Naive thymus-derived CD8-positive, alpha-beta T cell (primary cell): ENCODE results near the gene OR5AS1. TPM values are rescaled to one million over a fixed set of nuclear protein-coding genes. Genes with fewer than 3 reads are reported as not detected.

Experiments used
- polyA plus RNA-seq, 3 donors: library from polyadenylated mRNA; unstranded; fragments of 300-500 nt; fragmentation: Illumina TruSeq; gene quantifications; one replicate each; pipeline ENCODE4 v1.2.3, GENCODE V29; 2021
- total RNA-seq, 8 experiments: library from RNA in 2 of 8; stranded (reverse) in 2 of 8; gene quantifications; one replicate each; pipeline ENCODE4 v1.2.3 and lab custom pipeline; 2021 to 2026

OR5AS1 gene
- total and polyA plus RNA-seq, 5 experiments from 2014 or later: not detected

Other genes with a start within 250 kb of the OR5AS1 start
- gene OR5D14, start 232.1 kb upstream of the OR5AS1 start, total RNA-seq: not detected
- gene OR5D14, start 232.1 kb upstream of the OR5AS1 start, polyA plus RNA-seq: not detected
- gene OR5L1, start 216.3 kb upstream of the OR5AS1 start, total RNA-seq: not detected
- not detected for gene OR5L1, start 216.3 kb upstream of the OR5AS1 start, polyA plus RNA-seq
- not detected for gene OR5D18, start 208.0 kb upstream of the OR5AS1 start, total RNA-seq
- gene OR5D18, start 208.0 kb upstream of the OR5AS1 start, polyA plus RNA-seq: not detected
- not detected for gene OR5L2, start 200.4 kb upstream of the OR5AS1 start, total RNA-seq
- not detected for gene OR5L2, start 200.4 kb upstream of the OR5AS1 start, polyA plus RNA-seq
- gene OR5D16, start 188.9 kb upstream of the OR5AS1 start, total RNA-seq: not detected
- not detected for gene OR5D16, start 188.9 kb upstream of the OR5AS1 start, polyA plus RNA-seq
- not detected for gene TRIM51, start 144.4 kb upstream of the OR5AS1 start, total RNA-seq
- not detected for gene TRIM51, start 144.4 kb upstream of the OR5AS1 start, polyA plus RNA-seq
- gene OR5W2, start 113.1 kb upstream of the OR5AS1 start, total RNA-seq: not detected
- not detected for gene OR5W2, start 113.1 kb upstream of the OR5AS1 start, polyA plus RNA-seq
- gene OR5I1, start 91.3 kb upstream of the OR5AS1 start, total RNA-seq: not detected
- not detected for gene OR5I1, start 91.3 kb upstream of the OR5AS1 start, polyA plus RNA-seq
- not detected for gene OR10AG1, start 57.7 kb upstream of the OR5AS1 start, total RNA-seq
- not detected for gene OR10AG1, start 57.7 kb upstream of the OR5AS1 start, polyA plus RNA-seq
- gene OR5F1, start 33.0 kb upstream of the OR5AS1 start, total RNA-seq: not detected
- gene OR5F1, start 33.0 kb upstream of the OR5AS1 start, polyA plus RNA-seq: not detected
- not detected for gene OR8I2, start 65.7 kb downstream of the OR5AS1 start, total RNA-seq
- gene OR8I2, start 65.7 kb downstream of the OR5AS1 start, polyA plus RNA-seq: not detected
- not detected for gene OR8H2, start 76.0 kb downstream of the OR5AS1 start, total RNA-seq
- not detected for gene OR8H2, start 76.0 kb downstream of the OR5AS1 start, polyA plus RNA-seq
- gene OR8H3, start 94.7 kb downstream of the OR5AS1 start, total RNA-seq: not detected
- not detected for gene OR8H3, start 94.7 kb downstream of the OR5AS1 start, polyA plus RNA-seq
- not detected for gene OR8J3, start 112.5 kb downstream of the OR5AS1 start, total RNA-seq
- not detected for gene OR8J3, start 112.5 kb downstream of the OR5AS1 start, polyA plus RNA-seq
- gene OR8K5, start 132.7 kb downstream of the OR5AS1 start, total RNA-seq: not detected
- not detected for gene OR8K5, start 132.7 kb downstream of the OR5AS1 start, polyA plus RNA-seq
- not detected for gene OR5J2, start 149.0 kb downstream of the OR5AS1 start, total RNA-seq
- not detected for gene OR5J2, start 149.0 kb downstream of the OR5AS1 start, polyA plus RNA-seq
- gene OR5T2, start 206.6 kb downstream of the OR5AS1 start, total RNA-seq: not detected
- not detected for gene OR5T2, start 206.6 kb downstream of the OR5AS1 start, polyA plus RNA-seq
- not detected for gene OR5T3, start 224.6 kb downstream of the OR5AS1 start, total RNA-seq
- gene OR5T3, start 224.6 kb downstream of the OR5AS1 start, polyA plus RNA-seq: not detected
- not detected for gene OR5T1, start 246.5 kb downstream of the OR5AS1 start, total RNA-seq
- gene OR5T1, start 246.5 kb downstream of the OR5AS1 start, polyA plus RNA-seq: not detected